ENCODE measurements around the gene SPINK13. TPM values are rescaled to one million over a fixed set of nuclear protein-coding genes. Genes with fewer than 3 reads are reported as not detected.
"Not testable (repeated sequence)": the region's sequence is repeated elsewhere in the genome, so short reads cannot be mapped to it uniquely, and the experiment has no call there.

SPINK13 gene, protein sequence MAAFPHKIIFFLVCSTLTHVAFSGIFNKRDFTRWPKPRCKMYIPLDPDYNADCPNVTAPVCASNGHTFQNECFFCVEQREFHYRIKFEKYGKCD
- not detected in 2 replicates for total RNA-seq

GRCh38 chr5:148268566-148268965 lies at the start of gene SPINK13:
Gene SPINK13 (plus strand): TSS chr5:148268794. CDS start chr5:148270073, 1,279 bp downstream.
- intact Hi-C loops (cut with micrococcal nuclease), result no loop called here

DNA sequence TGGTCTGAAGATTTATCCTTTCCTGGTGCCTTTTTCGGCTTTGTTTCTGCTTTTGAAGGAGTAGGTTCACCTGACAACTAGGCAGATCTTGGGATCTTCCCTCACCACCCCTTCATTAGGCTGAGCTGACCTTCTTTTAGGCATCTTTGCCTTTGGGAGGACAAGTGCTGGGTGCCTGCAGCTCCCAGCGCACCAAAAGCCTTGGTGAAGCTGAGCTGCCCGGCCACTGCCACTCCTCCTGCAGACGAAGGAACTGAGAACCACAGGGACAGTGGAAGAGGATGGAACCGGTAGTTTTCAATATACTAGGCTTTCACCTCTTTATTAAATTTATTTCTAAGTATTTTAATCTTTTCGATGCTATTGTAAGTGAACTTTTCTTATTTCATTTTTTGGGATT lies 47.1 kb upstream of the SPINK13 start:
- intact Hi-C loops (cut with micrococcal nuclease), result no loop called here

DNA sequence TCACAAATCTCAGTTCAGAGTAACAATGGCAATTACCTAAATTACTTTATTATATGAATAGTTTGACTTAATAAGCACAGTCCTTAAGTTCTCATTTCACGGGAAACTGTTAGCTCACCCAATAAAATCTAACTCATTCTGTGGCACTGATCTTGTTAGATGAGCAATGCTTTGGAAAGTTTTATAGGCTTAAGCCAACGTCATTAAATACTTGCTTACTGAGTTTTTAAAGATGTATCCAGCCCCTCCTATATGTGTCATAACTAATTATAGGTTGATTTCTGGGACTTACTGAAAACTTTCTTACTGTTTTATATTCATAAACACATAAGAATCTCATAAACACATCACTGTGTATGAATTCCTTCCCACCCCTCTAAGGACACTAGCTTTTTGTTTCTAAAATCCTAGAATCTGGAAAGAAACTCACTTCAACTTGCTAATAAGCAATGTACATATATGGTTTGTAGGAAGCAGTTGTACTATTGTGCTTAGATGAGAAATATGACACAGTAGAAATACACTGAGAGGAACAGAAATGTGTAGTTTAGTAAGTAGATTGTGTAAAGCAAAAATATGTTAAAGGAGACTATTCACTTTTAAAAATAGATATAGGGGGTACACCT lies 44.4 kb upstream of the SPINK13 start:
- intact Hi-C loops (cut with micrococcal nuclease), result no loop called here

GRCh38 chr5:148228392-148228984 lies 40.1 kb upstream of the SPINK13 start:
- intact Hi-C loops (cut with micrococcal nuclease), result no loop called here

DNA sequence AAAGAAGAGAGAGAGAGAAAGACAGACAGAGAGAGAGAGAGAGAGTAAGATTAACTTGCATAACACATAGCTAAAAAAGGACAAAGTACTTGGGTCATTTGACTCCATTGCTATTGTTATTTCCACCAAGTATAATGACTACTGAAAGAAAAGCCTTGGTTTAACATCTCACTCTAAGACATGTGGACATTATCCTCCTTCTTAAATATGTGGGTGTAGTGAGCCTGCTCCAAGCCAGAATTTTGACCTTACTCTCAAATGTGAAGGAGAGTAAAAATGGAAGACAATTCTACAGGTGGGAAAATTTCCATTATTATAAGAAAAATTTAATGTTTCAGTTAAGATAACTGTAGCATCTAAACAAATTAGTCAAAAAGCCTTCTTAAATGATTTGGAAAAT lies 38.8 kb upstream of the SPINK13 start:
- intact Hi-C loops (cut with micrococcal nuclease), result no loop called here

DNA sequence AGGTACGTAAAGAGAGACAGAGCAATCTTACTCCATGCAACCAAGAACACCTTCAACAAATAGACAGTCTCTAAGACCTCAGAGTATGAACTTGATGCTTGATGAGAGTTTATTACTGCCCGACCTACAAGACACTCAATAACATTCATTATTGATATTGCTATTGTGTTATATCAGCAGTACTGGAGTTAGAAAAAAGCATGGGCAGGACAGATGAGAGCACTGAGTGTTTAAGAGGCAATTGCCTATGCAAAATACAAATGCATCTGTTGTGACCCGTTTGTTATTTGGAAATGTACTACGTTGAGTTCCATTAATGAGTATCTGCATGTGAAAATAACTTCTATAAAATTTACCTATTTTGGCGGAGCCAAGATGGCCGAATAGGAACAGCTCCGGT lies 38.4 kb upstream of the SPINK13 start:
- intact Hi-C loops (cut with micrococcal nuclease), result no loop called here

DNA sequence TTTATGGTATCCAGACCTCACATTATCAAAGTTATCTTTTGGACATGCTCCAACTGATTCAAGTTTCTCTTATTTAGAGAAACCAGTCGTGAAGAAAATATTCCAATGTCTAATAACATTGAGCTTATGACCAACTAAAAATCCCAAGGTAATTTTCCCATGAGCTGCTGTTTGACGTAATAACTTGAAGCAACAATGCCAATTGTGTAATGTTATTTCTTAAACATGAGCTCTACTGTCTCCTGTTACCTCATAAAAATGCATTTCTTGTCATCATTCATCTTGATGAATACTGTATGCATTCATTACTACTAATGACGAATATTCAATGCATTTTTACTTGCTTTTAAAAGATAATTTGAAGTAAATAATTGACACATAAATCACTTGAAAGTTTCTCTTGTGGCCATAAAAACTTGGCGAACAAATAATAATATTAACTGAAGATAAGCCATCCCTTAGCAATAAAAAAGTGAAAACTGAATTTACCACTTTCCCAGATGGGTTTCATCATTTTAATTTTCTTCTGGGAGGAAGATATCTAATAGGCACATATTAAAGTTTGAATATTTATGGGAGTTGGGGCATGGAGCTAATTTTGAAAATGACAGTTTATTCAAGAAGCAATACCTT lies 30.7 kb upstream of the SPINK13 start:
- intact Hi-C loops (cut with micrococcal nuclease), result no loop called here

DNA sequence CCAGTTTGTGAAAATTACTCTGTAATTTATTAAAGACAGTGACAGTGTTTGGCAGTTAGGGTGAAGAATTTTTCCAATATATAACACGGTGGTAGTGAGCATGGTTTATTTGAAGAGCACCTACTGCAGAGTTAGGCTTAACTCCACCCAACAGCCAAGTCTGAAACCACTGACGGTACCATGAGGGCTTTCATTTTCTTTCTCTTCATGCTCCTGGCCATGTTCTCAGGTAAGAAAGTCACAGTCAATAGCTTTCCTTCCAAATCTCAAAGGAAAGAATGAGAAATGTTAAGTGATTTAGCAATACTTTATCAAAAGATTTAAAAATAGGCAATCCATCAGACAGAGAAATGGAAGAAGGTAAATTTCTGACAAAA lies 30.2 kb upstream of the SPINK13 start, which contains the start of gene MARCOL:
Gene MARCOL (plus strand): TSS at position 108 of the 377 bp plus-strand sequence. CDS start 73 bp downstream, at position 181.
- intact Hi-C loops (cut with micrococcal nuclease), result no loop called here

DNA sequence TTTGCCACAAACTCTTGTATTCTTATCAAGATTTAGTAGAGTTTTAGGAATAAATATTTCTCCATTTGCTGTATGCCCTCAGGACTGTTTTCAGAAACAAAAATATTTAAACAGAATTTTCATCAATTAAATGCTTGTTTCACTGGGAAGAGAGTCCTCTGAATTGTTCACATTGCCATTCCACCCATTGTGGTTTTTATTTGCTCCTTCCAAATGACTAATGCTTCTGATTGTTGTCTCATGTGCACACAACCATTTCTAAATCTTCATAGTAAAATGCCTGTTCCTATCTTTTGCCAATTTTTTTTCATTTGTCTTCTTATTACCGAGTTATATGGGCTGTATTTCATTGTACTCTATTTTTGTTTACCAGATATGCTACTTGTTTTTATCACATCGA lies 19.7 kb upstream of the SPINK13 start:
- intact Hi-C loops (cut with micrococcal nuclease), result no loop called here

DNA sequence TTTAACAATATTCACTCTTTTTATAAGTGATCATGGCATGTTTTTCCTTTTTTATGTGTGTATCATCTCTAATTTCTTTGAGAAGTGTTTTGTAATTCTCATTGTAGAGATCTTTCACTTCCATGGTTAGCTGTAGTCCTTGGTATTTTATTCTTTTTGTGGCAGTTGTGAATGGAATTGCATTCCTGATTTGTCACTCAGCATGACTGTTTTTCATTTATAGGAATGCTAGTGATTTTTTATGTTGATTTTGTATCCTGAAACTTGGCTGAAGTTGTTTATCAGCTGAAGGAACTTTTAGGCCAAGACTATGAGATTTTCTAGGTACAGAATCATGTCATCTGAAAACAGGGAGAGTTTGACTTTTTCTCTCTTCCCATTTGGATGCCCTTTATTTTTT lies 13.1 kb upstream of the SPINK13 start:
- intact Hi-C loops (cut with micrococcal nuclease), result no loop called here

DNA sequence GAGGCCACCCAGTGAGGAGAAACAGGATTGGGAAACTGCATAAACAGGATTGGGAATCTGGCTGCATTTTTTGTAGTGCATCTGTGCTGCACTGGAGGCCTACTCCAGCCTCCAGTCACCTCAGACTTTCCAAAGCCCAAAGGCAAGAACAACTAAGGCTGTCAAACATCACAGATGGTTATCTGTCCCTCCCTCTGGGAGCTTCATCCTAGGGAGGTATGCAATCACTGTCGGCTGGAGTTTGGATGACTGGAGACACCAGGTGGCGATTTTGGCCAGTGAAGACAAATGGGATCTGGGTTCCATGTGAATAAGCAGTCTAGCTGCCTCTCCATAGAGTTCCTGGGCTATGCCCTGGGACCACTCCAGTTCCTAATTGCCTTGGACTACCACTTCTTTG lies 9.3 kb upstream of the SPINK13 start:
- intact Hi-C loops (cut with micrococcal nuclease), result no loop called here

- intact Hi-C loops (cut with micrococcal nuclease), result no loop called here
These were observed 7.4 kb upstream of the SPINK13 start for GRCh38 chr5:148261221-148261620.

DNA sequence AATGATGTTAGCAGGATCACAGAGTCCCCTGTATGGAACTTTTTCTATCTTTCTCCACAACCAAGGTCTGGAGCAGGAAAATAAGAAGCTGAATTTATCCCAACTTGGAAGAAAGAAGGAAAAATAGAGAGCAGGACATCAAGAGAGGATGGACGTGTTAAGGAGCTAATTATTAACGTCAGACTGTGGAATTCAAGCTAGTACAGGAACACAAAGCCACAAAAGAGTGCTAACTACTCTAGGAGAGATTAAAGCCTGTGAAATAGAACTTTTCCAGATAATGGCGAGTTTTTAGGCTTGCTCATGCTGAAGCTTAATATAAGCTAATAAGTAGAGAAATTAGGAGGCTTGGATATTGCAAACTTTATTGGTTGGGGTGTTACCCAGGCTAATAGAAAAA lies 632 bp upstream of the SPINK13 start:
- intact Hi-C loops (cut with micrococcal nuclease), result no loop called here

DNA sequence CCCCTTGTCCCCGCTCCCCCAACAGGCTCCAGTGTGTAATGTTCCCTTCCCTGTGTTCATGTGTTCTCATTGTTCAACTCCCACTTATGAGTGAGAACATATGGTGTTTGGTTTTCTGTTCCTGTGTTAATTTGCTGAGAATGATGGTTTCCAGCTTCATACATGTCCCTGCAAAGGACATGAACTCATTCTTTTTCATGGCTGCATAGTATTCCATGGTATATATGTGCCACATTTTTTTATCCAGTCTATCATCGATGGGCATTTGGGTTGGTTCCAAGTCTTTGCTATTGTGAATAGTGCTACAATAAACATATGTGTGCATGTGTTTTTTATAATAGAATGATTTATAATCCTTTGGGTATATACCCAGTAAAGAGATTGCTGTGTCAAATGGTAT lies 6.5 kb downstream of the SPINK13 start:
- intact Hi-C loops (cut with micrococcal nuclease), result not testable (repeated sequence)

DNA sequence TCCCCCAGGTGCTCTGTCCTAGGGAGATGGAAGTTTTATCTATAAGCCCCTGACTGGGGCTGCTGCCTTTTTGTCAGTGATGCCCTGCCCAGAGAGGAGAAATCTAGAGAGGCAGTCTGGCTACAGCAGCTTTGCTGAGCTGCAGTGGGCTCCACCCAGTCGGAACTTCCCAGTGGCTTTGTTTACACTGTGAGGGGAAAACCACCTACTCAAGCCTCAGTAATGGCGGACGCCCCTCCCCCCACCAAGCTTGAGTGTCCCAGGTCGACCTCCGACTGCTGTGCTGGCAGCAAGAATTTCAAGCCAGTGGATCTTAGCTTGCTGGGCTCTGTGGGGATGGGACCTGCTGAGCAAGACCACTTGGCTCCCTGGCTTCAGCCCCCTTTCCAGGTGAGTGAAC lies 12.3 kb downstream of the SPINK13 start:
- intact Hi-C loops (cut with micrococcal nuclease), result not testable (repeated sequence)

GRCh38 chr5:148281336-148281735 lies 12.7 kb downstream of the SPINK13 start:
- intact Hi-C loops (cut with micrococcal nuclease), result not testable (repeated sequence)

- intact Hi-C loops (cut with micrococcal nuclease), result loop anchor here (1.0 to 10.0 kb wide), 3 partner anchors 84 to 441 kb away; no protein-coding TSS in a partner anchor
These were observed 21.9 kb downstream of the SPINK13 start for GRCh38 chr5:148290271-148291195.

DNA sequence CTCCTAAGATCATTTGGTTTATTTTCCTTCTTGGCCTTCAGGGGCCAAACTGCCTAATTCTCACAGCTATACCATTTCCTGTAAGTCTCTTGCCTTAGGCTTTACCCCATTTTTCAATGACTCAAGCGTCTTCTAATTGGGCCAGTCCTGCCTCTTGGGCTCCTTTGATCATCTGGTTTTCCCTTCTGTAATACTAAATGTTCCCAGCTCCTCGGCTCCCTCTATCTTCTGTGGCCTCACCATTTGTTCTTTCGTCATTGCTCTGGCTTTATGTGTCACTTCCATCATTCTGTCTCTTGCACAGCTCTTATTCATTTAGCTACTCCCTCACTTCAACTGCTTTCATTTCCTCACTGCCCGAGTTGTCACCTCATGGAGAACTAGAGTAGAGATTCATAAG lies 29.1 kb downstream of the SPINK13 start:
- intact Hi-C loops (cut with micrococcal nuclease), result loop anchor here (10.0 kb wide), 1 partner anchor 187 kb away; no protein-coding TSS in a partner anchor

DNA sequence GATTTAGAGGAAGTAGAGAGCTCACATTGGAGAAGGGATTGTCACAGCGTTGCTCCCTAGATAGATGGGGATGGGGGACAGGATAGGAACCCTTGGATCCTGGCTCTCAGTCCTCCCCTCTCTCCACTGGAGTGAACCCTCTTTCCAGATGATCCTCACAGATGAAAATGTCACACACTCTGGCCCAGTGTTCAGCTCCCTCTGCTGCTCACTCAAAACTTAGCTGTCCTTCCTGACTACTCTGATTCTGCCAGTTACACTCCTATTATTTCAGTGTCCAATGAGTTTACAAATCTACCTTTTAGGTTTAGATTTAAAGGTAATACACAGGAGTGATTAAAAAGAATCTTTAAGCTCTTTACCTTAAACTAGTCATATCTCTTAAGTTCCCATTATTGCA lies 37.9 kb downstream of the SPINK13 start:
- intact Hi-C loops (cut with micrococcal nuclease), result no loop called here

DNA sequence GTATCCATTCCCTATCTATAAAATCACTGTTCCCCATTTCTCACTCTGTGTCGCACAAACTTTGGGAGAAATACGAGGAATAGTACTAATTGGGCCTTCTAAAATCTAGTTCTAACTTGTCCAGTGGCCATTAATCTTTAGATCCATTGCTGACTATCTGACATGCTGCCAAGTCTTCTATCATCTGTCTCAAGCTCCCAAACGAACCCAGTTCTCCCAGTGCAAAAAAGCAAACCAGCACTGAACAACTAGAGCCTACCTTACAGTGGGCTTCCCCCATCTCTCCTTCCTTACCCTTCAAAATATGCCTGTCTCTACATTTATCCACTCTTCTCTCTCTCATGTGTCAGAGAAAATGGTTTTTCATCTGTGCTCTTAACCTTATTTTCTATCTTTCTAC lies 40.4 kb downstream of the SPINK13 start:
- intact Hi-C loops (cut with micrococcal nuclease), result no loop called here

DNA sequence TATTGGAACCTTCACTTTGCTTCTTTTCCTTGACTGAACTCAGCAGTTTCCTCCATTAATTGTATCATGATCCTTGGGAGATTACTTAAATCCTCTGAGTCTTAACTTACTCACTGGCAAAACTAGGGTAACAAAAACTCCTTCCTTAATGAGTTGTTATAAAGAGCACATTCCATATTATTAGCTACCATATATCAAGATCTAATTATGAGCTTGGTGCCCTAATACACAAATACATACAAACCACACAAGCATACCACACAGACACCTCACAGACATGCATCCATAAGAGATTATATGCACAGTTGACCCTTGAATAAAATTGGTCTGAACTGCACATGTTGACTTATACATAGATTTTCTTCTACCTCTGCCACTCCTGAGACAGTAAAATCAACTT lies 41.2 kb downstream of the SPINK13 start:
- intact Hi-C loops (cut with micrococcal nuclease), result no loop called here
